Fibroblast of mammary gland (primary cell): ENCODE measurements around the gene PRR15.

ENCODE experiments used
- DNase-seq: peaks from one replicate; pipeline ENCODE4 v3.0.0-alpha.2; 2010; ENCODE audit warnings: low read depth
- H3K4me3 ChIP-seq: 2 replicates; pipeline ENCODE4 v1.5.1; 2011; ENCODE audit warnings: low read depth, mild to moderate bottlenecking, low read length, moderate library complexity; ENCODE audit not compliant: control insufficient read depth
- TF ChIP-seq, protein P1 (sequence below): conservative IDR thresholded peaks from 2 replicates; pipeline ENCODE4 v1.5.1; 2011; ENCODE audit warnings: low read depth, low read length, inconsistent platforms; ENCODE audit not compliant: control insufficient read depth, insufficient read depth

Gene PRR15

DNA sequence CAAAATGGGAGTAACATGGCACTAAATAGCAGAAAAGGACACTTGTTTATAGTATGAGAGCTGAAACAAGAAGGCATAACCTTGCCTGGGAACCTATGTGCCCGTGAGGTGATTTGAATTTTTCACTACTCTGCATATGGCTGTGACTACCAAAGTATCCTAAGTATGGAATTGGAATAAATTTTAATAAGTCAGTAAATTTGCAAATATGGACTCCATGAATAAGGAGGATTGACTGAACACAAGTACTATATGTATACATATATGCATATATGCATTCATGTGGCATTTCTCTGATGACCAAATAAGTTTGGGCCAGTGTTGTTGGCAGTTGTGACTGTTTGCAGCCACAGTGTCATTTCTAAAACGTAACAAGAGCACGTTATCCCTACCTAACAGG is 34.5 kb downstream of the PRR15 start:
- TF ChIP-seq, protein P1, sequence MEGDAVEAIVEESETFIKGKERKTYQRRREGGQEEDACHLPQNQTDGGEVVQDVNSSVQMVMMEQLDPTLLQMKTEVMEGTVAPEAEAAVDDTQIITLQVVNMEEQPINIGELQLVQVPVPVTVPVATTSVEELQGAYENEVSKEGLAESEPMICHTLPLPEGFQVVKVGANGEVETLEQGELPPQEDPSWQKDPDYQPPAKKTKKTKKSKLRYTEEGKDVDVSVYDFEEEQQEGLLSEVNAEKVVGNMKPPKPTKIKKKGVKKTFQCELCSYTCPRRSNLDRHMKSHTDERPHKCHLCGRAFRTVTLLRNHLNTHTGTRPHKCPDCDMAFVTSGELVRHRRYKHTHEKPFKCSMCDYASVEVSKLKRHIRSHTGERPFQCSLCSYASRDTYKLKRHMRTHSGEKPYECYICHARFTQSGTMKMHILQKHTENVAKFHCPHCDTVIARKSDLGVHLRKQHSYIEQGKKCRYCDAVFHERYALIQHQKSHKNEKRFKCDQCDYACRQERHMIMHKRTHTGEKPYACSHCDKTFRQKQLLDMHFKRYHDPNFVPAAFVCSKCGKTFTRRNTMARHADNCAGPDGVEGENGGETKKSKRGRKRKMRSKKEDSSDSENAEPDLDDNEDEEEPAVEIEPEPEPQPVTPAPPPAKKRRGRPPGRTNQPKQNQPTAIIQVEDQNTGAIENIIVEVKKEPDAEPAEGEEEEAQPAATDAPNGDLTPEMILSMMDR = no peak
- DNase-seq = no peak
- no peak overlapping the region for H3K4me3 ChIP-seq

DNA sequence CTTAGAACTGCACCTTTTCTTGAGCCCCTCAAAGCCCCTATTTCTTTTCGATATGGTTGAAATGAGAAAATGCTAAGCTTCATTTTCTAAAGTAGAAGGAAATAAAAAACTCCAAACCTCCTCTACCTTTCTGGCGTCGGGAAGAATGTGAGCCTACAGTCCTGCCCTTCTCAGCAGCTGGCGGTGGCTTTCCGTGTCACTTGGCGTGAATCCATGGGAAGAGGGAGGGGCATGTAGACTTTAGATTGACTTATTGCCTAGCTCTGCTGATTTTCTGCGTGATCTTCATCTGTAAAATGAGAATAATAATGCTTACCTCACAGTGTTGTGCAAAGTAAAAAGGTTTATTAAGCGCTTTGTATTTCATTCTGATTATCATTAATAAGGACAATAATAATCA is 35.0 kb downstream of the PRR15 start:
- DNase-seq = no peak
- TF ChIP-seq, protein P1 = no peak
- no peak overlapping the region for H3K4me3 ChIP-seq

DNA sequence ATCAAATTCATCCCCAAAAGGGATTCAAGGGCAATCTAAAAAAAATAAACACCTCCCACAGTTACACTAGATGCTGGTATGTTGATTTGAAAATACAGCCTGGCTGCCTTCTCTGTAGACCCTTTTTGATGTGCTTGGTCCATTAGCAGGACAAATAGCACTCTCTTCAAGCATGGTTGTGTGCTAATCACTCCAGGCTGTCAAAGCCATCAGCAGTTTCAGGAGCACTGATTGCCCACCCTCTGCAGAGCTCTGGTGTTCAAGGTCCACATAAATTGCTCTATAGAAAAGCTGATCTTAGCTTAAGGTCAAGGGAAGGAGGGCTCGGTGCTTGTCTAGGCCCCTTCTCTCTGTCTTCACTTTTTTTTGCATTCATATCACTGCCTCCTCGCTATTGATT is 35.4 kb downstream of the PRR15 start:
- TF ChIP-seq, protein P1 = no peak

DNA sequence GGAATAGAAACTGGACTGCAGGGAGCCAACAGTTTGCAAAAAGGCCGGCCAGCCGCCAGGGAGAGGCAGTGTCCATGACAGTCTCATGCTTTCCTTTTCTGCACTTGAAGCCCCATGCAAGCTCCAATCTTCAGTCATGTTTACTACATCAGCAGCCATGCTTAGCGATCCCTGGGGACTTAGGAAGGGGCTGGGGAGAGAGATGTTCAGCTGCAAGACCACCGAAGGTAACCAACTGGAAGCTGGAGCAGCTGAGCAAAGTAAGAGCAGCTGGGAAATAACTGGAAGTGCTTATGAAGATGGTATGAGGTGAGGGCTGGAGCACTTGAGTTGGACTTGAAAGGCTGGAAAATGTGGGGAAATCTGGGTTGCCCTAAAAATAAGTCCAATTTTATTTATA is 37.0 kb downstream of the PRR15 start:
- TF ChIP-seq, protein P1 = no peak
- no peak overlapping the region for H3K4me3 ChIP-seq

More for the DNA sequence above, 35.4 kb downstream of the PRR15 start:
- no peak for DNase-seq
- no peak overlapping the region for H3K4me3 ChIP-seq

DNA sequence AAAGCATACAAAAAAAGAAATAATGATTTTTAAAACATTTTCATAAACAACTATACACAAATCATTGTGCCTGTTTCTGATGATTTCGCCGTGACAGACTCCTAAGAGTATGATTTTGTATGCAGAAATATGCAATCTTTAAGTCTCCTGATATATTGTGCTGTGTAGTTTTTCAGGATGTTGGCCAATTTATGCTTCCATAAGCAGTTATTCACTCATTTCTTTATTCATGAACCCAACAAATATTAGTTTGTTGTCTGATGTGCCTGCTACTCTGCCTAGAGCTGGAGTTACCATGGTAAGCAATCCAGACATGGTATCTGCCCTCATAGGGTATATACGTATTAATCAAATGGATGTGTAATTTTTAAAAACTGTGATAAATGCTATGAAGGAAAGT is 40.4 kb downstream of the PRR15 start:
- H3K4me3 ChIP-seq = no peak overlapping the region
- DNase-seq = no peak
- TF ChIP-seq, protein P1 = no peak

More for the DNA sequence above, 37.0 kb downstream of the PRR15 start:
- DNase-seq = no peak

DNA sequence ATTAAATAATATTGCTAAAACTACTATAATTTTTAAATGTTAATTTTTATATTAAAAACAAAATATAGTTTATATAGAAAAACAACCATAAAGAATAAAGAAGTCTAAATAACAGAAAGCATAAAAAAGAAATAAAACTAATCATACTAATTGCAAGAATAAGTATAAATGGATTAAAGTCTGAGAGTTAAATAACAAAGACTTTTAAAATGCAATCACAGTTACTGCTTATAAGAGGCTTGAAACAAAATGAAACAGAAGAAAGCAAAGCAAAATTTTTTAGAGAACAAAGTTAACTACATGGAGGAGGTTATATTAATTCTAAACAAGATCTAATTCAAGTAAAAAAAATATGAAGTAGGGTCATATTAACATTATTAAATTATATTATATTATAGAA is 41.1 kb downstream of the PRR15 start:
- no peak overlapping the region for H3K4me3 ChIP-seq
- no peak for DNase-seq
- TF ChIP-seq, protein P1 = no peak

DNA sequence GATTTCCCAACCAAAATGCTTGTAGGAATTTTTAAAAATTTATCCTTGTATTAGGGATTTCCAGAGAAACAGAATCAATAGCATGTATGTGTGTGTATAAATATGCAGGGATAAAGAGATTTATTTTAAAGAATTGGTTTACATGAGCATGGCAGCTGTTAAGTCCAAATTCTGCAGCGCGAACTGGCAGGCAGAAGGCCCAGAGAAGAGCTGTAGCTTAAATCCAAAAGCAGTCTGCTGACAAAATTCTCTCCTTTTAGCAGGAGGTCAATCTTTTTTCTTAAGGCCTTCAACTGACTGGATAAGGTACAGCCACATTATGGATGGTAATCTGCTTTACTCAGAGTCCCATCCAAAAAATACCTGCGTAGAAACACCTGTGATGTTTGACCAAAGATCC is 42.0 kb downstream of the PRR15 start:
- H3K4me3 ChIP-seq = no peak overlapping the region
- TF ChIP-seq, protein P1 = no peak
- no peak for DNase-seq
